Smooth muscle cell (in vitro differentiated cells): ENCODE results near the gene DDX60. TPM values are rescaled to one million over a fixed set of nuclear protein-coding genes. Genes with fewer than 3 reads are reported as not detected.

Experiments
- DNase-seq: peaks from one replicate; lab custom pipeline; 2025; ENCODE audit not compliant: unreplicated experiment; lab: John Stamatoyannopoulos, UW
- H2AFZ ChIP-seq: fragments of 200-600 bp; sonication (generic); 2 replicates; pipeline ENCODE4 v1.6.0; 2016; ENCODE audit warnings: antibody characterized with exemption, low read depth, mild to moderate bottlenecking
- H3F3A ChIP-seq: fragments of 200-600 bp; sonication (generic); 2 replicates; pipeline ENCODE4 v1.6.0; 2017; ENCODE audit warnings: antibody characterized with exemption, low read depth
- H3K27ac ChIP-seq: fragments of 200-600 bp; sonication (generic); 2 replicates; pipeline ENCODE4 v1.5.1; 2016; ENCODE audit warnings: low read depth, mild to moderate bottlenecking
- H3K27me3 ChIP-seq: fragments of 200-600 bp; sonication (generic); 2 replicates; pipeline ENCODE4 v1.6.1; 2016; ENCODE audit warnings: low read depth, mild to moderate bottlenecking
- H3K36me3 ChIP-seq: fragments of 200-600 bp; sonication (generic); 2 replicates; pipeline ENCODE4 v1.5.1; 2016; ENCODE audit warnings: low read depth
- H3K4me1 ChIP-seq: fragments of 200-600 bp; sonication (generic); 2 replicates; pipeline ENCODE4 v1.5.1; 2016; ENCODE audit warnings: low read depth
- H3K4me2 ChIP-seq: fragments of 200-600 bp; sonication (generic); 2 replicates; pipeline ENCODE4 v1.6.0; 2016; ENCODE audit warnings: mild to moderate bottlenecking
- H3K4me3 ChIP-seq: fragments of 200-600 bp; sonication (generic); 2 replicates; pipeline ENCODE4 v1.5.1; 2016; ENCODE audit warnings: mild to moderate bottlenecking
- H3K79me2 ChIP-seq: fragments of 200-600 bp; sonication (generic); 2 replicates; pipeline ENCODE4 v1.6.0; 2016; ENCODE audit warnings: low read depth, mild to moderate bottlenecking
- H3K9ac ChIP-seq: fragments of 200-600 bp; sonication (generic); 2 replicates; pipeline ENCODE4 v1.6.0; 2016; ENCODE audit warnings: low read depth
- H3K9me3 ChIP-seq: fragments of 200-600 bp; sonication (generic); replicated peaks from 2 replicates; pipeline ENCODE4 v1.5.1; 2016; ENCODE audit warnings: low read depth
- H4K20me1 ChIP-seq: fragments of 200-600 bp; sonication (generic); 2 replicates; pipeline ENCODE4 v1.6.0; 2016; ENCODE audit warnings: low read depth
- CTCF ChIP-seq: fragments of 200-600 bp; sonication (generic); IDR thresholded peaks from 2 replicates; pipeline ENCODE4 v1.5.1; 2017; ENCODE audit warnings: borderline replicate concordance, mild to moderate bottlenecking, antibody characterized with exemption; ENCODE audit not compliant: insufficient read depth, poor library complexity, severe bottlenecking
- WGBS: methylation state at CpG from one replicate; pipeline ENCODE4 v1.1.7; 2016; ENCODE audit warnings: low lambda C conversion rate; 5-methylcytosine and 5-hydroxymethylcytosine counted together
- polyA plus RNA-seq: library from polyadenylated mRNA; unstranded; fragments of >200 nt; fragmentation: Nextera tagmentation; extraction: Ambion mirVana; gene quantifications from 2 replicates; pipeline ENCODE4 v1.2.1, GENCODE V29; 2016
- total RNA-seq: library from RNA; depleted of rRNA; stranded (reverse); fragments of >200 nt; gene quantifications from 2 replicates; pipeline ENCODE4 v1.2.3, GENCODE V29; 2014

DDX60 gene
- total and polyA plus RNA-seq, 2 experiments from 2014 or later: 0.87 to 6.7 TPM

- H4K20me1 ChIP-seq: no peaks in the 10 kb centered on the region
- H3F3A ChIP-seq: no peaks in the 10 kb centered on the region
- H2AFZ ChIP-seq: no peak overlapping the region
- no peak for DNase-seq
- no peaks in the 10 kb centered on the region for H3K79me2 ChIP-seq
- WGBS: 90% methylated on average over 5 of the region's 5 CpGs
- H3K4me1 ChIP-seq: no peaks in the 10 kb centered on the region
- H3K36me3 ChIP-seq: no peaks in the 10 kb centered on the region
- no peak overlapping the region for H3K4me2 ChIP-seq
- H3K27ac ChIP-seq: no peak overlapping the region
- no peak overlapping the region for H3K4me3 ChIP-seq
- no peak overlapping the region for H3K9ac ChIP-seq
- H3K9me3 ChIP-seq: no peaks in the 10 kb centered on the region
- no peak for TF ChIP-seq CTCF
- H3K27me3 ChIP-seq: no peaks in the 10 kb centered on the region
Observed at GRCh38 chr4:168177546-168178149, 140.9 kb downstream of the DDX60 start.

GRCh38 chr4:168174308-168174707 is 144.2 kb downstream of the DDX60 start:
- Histone ChIP-seq H3K27ac (no peak overlapping the region), H3K4me1 (no peaks in the 10 kb centered on the region), H3K4me3 (no peak overlapping the region), H3K9ac (no peak overlapping the region), H3F3A (no peaks in the 10 kb centered on the region), H2AFZ (no peak overlapping the region), H3K27me3 (no peaks in the 10 kb centered on the region), H3K9me3 (no peaks in the 10 kb centered on the region), H4K20me1 (no peaks in the 10 kb centered on the region), H3K4me2 (no peak overlapping the region), H3K79me2 (no peaks in the 10 kb centered on the region), H3K36me3 (no peaks in the 10 kb centered on the region)
- TF ChIP-seq CTCF: no peak
- no peak for DNase-seq
- 94% methylated on average over 6 of the region's 6 CpGs for WGBS

- H3K9me3 ChIP-seq: no peaks in the 10 kb centered on the region
- H3F3A ChIP-seq: peaks cover 7% of the 10 kb centered on the region
- WGBS: 47% methylated on average over 6 of the region's 6 CpGs
- peak overlapping the region; percentile 56 for H3K4me2 ChIP-seq
- no peak overlapping the region for H3K27ac ChIP-seq
- no peaks in the 10 kb centered on the region for H3K36me3 ChIP-seq
- no peaks in the 10 kb centered on the region for H4K20me1 ChIP-seq
- H3K9ac ChIP-seq: no peak overlapping the region
- no peaks in the 10 kb centered on the region for H3K4me1 ChIP-seq
- H3K79me2 ChIP-seq: no peaks in the 10 kb centered on the region
- H3K4me3 ChIP-seq: peak overlapping the region; percentile 9
- peak overlapping the region; percentile 44 for H2AFZ ChIP-seq
- no peak for TF ChIP-seq CTCF
- no peak for DNase-seq
- no peaks in the 10 kb centered on the region for H3K27me3 ChIP-seq
Observed at GRCh38 chr4:168167714-168168284, 150.8 kb downstream of the DDX60 start.

Other genes with a start within 250 kb of the DDX60 start
- 0.58 TPM in 1 of 2 replicates, not detected in the other for gene ANXA10, start 226.2 kb downstream of the DDX60 start, total RNA-seq
- not detected in 2 replicates for gene ANXA10, start 226.2 kb downstream of the DDX60 start, polyA plus RNA-seq
- 7.9 and 8.4 TPM in 2 replicates for gene DDX60L, start 161.7 kb upstream of the DDX60 start, total RNA-seq
- gene DDX60L, start 161.7 kb upstream of the DDX60 start, polyA plus RNA-seq: 2.2 and 3.4 TPM in 2 replicates
- 412 and 415 TPM in 2 replicates for gene PALLD, start 178.3 kb upstream of the DDX60 start, total RNA-seq
- gene PALLD, start 178.3 kb upstream of the DDX60 start, polyA plus RNA-seq: 354 and 360 TPM in 2 replicates